Ovary (tissue), 9 donors: ENCODE measurements around the gene MAN2A1. TPM values are rescaled to one million over a fixed set of nuclear protein-coding genes. Genes with fewer than 3 reads are reported as not detected.

ENCODE experiments used
- DNase-seq, 5 donors: peaks; one replicate each; pipeline ENCODE4 v3.0.0-alpha.2; 2019 to 2020
- H3K27ac ChIP-seq, 2 donors: fragments of 200-600 bp; one replicate each; pipeline versions ENCODE4 v1.5.1 to v1.8.0; 2019 to 2022
- H3K27me3 ChIP-seq: fragments of 200-600 bp; one replicate; pipeline ENCODE4 v1.8.0; 2022
- H3K36me3 ChIP-seq: fragments of 200-600 bp; sonication (generic); one replicate; pipeline ENCODE4 v1.5.1; 2019
- H3K4me1 ChIP-seq: one replicate; pipeline ENCODE4 v1.8.1; 2013; ENCODE audit warnings: mild to moderate bottlenecking, moderate library complexity; ENCODE audit not compliant: insufficient read depth
- H3K4me3 ChIP-seq: fragments of 200-600 bp; sonication (generic); one replicate; pipeline ENCODE4 v1.5.1; 2017
- H3K9me3 ChIP-seq, 2 donors: fragments of 200-600 bp in 1 of 2; sonication (generic) in 1 of 2; one replicate each; pipeline versions ENCODE4 v1.5.1 to v1.8.1; 2013 to 2019; ENCODE audit warnings: mild to moderate bottlenecking in 1 of 2, moderate library complexity in 1 of 2
- EP300 ChIP-seq: sonication (generic); formaldehyde crosslinking; IDR thresholded peaks from one replicate; pipeline ENCODE4 v1.6.1; 2017; ENCODE audit warnings: antibody characterized with exemption
- POLR2A ChIP-seq: fragments of 450-650 bp; IDR thresholded peaks from one replicate; pipeline ENCODE4 v1.6.1; 2017; ENCODE audit warnings: antibody characterized with exemption, mild to moderate bottlenecking, moderate library complexity
- WGBS, 3 donors: extraction: QIAGEN DNeasy Blood & Tissue Kit in 1 of 3; methylation state at CpG; one replicate each; pipeline versions ENCODE4 v1.1.5 to v1.1.7; 2013 to 2017; 5-methylcytosine and 5-hydroxymethylcytosine counted together
- intact Hi-C, 4 donors: fragments of 100-400 bp; cut with DNase I; formaldehyde crosslinking; loops; one replicate each; pipeline versions ENCODE4 v1.11.0 to v1.15.1; 2022 to 2023
- polyA plus RNA-seq, 2 donors: library from polyadenylated mRNA; stranded (reverse); fragments of 200-250 nt in 1 of 2; fragments of 350-450 nt in 1 of 2; fragmentation: Illumina TruSeq in 1 of 2; extraction: RNeasy Lipid Tissue Mini Kit (QIAGEN cat#74804) in 1 of 2; gene quantifications; one replicate each; pipeline ENCODE4 v1.2.3, GENCODE V29; 2013 to 2014
- total RNA-seq, 7 donors: library from RNA; depleted of rRNA in 2 of 7; stranded (reverse); fragments of >200 nt in 2 of 7; fragmentation: NEBNext Ultra II Directional in 3 of 7; extraction: Animal tissue kit (Norgen Biotek cat#: 25700) in 3 of 7; gene quantifications; one replicate each; pipeline versions ENCODE4 v1.1.0 to v1.2.4, GENCODE V29; 2016 to 2023
- TF ChIP-seq, protein P1 (sequence below), 3 donors: fragments of 450-650 bp in 2 of 3; fragments of 200-600 bp in 1 of 3; IDR thresholded peaks; one replicate each; pipeline versions ENCODE4 v1.5.1 to v1.8.0; 2016 to 2022; ENCODE audit warnings: antibody characterized with exemption in 3 of 3, mild to moderate bottlenecking in 1 of 3
- donor health status: DM: no; HTN: no; CAD: no; lungs with moderate emphysema.
- donor health status: DM: no; HTN: no; CAD: no.
- donor health status: Bipolar disorder and iron deficiency.
- donor health status: DM: yes; HTN: yes; CAD: no.
- donor health status: DM: no; HTN: no; CAD: no.
- donor health status: DM: yes; HTN: yes; CAD: no.

The MAN2A1 gene
- total and polyA plus RNA-seq, 9 donors = 10.7 to 56.5 (median 31.1) TPM

DNA sequence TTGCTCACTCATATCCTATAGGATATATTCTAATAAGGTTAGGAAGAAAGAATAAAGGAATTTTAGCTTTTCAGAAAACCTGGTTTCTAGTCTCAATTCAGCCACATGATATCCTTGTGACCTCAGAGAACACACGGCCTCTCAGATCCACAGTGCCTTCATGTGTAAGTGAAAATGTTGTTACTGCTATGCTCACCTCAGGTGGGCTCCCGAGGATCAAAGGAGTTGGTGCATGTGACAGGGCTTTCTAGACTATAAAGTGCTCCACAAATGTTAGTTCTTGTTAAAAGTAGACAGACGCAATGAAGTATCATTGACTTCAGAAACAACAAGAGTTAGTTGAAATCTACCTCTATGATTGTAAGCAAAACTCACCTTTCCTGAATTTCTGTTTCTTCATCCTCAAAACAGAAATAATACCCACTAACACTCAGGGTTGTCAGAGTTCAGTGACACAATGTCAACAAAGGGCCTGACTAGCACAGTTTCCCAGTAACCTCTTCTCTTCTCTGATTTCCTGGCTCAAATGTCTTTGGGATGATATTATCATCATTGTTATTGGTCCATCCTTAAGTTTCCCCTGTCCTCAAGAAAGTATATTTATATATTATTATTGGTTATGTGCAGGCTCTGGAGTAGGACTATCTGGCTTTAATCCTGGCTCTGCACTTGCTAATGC is 36.0 kb upstream of the MAN2A1 start:
- no peak overlapping the region for H3K27ac ChIP-seq
- H3K4me1 ChIP-seq = no peaks in the 10 kb centered on the region
- DNase-seq = no peak
- H3K27me3 ChIP-seq = no peaks in the 10 kb centered on the region
- no peak overlapping the region for H3K4me3 ChIP-seq
- intact Hi-C loops = no loop called here
- H3K9me3 ChIP-seq = no peaks in the 10 kb centered on the region
- H3K36me3 ChIP-seq = no peaks in the 10 kb centered on the region
- 86 to 88% (median 87%) methylated on average over 3 of the region's 3 CpGs for WGBS, 3 donors
- TF ChIP-seq, protein P1, sequence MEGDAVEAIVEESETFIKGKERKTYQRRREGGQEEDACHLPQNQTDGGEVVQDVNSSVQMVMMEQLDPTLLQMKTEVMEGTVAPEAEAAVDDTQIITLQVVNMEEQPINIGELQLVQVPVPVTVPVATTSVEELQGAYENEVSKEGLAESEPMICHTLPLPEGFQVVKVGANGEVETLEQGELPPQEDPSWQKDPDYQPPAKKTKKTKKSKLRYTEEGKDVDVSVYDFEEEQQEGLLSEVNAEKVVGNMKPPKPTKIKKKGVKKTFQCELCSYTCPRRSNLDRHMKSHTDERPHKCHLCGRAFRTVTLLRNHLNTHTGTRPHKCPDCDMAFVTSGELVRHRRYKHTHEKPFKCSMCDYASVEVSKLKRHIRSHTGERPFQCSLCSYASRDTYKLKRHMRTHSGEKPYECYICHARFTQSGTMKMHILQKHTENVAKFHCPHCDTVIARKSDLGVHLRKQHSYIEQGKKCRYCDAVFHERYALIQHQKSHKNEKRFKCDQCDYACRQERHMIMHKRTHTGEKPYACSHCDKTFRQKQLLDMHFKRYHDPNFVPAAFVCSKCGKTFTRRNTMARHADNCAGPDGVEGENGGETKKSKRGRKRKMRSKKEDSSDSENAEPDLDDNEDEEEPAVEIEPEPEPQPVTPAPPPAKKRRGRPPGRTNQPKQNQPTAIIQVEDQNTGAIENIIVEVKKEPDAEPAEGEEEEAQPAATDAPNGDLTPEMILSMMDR (IDR thresholded peaks at IDR 0.05) = no peak
- no peak for TF ChIP-seq POLR2A
- TF ChIP-seq EP300 = no peak

GRCh38 chr5:109654455-109654854 is 35.3 kb upstream of the MAN2A1 start:
- intact Hi-C loops = no loop called here
- 86 to 89% (median 87%) methylated on average over 6 of the region's 6 CpGs for WGBS, 3 donors
- Histone ChIP-seq H3K27ac (no peak overlapping the region), H3K27me3 (no peaks in the 10 kb centered on the region), H3K4me1 (no peaks in the 10 kb centered on the region), H3K9me3 (no peaks in the 10 kb centered on the region), H3K4me3 (no peak overlapping the region), H3K36me3 (no peaks in the 10 kb centered on the region)
- DNase-seq = no peak
- TF ChIP-seq EP300 (no peak), POLR2A (no peak)
- TF ChIP-seq, protein P1 (IDR thresholded peaks at IDR 0.05) = no peak

GRCh38 chr5:109655841-109656240 is 33.9 kb upstream of the MAN2A1 start:
- no peak for DNase-seq
- no peak for TF ChIP-seq POLR2A
- no peak for TF ChIP-seq EP300
- TF ChIP-seq, protein P1 (IDR thresholded peaks at IDR 0.05) = no peak
- no peaks in the 10 kb centered on the region for H3K36me3 ChIP-seq
- H3K9me3 ChIP-seq = no peaks in the 10 kb centered on the region
- intact Hi-C loops = no loop called here
- H3K27me3 ChIP-seq = no peaks in the 10 kb centered on the region
- WGBS, 3 donors = 86 to 97% (median 90%) methylated on average over 2 of the region's 2 CpGs
- no peak overlapping the region for H3K27ac ChIP-seq
- H3K4me1 ChIP-seq = no peaks in the 10 kb centered on the region
- no peak overlapping the region for H3K4me3 ChIP-seq

DNA sequence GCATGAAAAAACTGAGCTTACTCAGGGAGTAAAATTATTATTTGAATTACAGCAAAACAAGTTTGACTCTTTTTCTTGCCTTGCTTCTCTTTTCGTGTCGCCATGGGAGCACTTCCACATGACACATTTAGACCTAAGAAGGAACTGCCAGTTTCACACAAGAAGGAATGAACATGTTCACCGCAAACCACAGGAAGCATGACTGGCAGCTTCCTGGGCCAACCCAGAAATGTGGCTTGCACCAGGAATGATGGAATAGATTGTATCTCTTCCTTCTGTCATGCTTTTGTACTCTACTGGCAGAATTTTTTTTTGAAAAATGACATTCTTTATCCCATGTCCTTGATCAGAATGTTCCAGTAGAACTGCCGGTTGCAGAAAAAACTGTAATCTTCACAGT is 32.9 kb upstream of the MAN2A1 start:
- DNase-seq = no peak
- Histone ChIP-seq H3K27me3 (no peaks in the 10 kb centered on the region), H3K36me3 (no peaks in the 10 kb centered on the region), H3K4me1 (no peaks in the 10 kb centered on the region), H3K9me3 (no peaks in the 10 kb centered on the region), H3K4me3 (no peak overlapping the region), H3K27ac (no peak overlapping the region)
- TF ChIP-seq, protein P1 (IDR thresholded peaks at IDR 0.05) = no peak
- TF ChIP-seq EP300 (no peak), POLR2A (no peak)
- intact Hi-C loops = no loop called here
- 71 to 82% (median 74%) methylated on average over 4 of the region's 4 CpGs for WGBS, 3 donors
